Measurements from ENCODE around the gene RAPGEF4.
"Not testable (repeated sequence)": the region's sequence is repeated elsewhere in the genome, so short reads cannot be mapped to it uniquely, and the experiment has no call there.

The RAPGEF4 gene

GRCh38 chr2:172775319-172775718 lies 39.7 kb downstream of the RAPGEF4 start:
- DNase-seq: no peak

DNA sequence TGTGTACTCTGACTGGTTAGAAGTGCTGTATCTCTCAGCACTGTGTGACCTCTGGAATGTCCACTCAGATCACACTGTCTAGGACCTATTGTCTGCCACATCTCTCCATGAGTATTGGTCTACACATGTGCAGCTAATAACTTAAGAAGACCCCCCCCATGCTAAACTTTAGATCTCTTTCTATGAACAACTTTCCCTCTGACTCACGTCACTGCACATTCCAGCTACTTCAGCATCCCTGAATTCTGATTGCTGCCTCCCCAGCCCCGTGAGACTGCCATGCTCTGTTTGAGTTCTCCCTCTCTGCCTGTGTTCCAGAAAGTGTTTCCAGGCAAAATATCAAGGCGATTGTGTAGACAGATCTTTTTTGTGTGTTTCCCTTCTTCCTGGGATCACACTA lies 41.8 kb downstream of the RAPGEF4 start:
- DNase-seq: no peak

DNA sequence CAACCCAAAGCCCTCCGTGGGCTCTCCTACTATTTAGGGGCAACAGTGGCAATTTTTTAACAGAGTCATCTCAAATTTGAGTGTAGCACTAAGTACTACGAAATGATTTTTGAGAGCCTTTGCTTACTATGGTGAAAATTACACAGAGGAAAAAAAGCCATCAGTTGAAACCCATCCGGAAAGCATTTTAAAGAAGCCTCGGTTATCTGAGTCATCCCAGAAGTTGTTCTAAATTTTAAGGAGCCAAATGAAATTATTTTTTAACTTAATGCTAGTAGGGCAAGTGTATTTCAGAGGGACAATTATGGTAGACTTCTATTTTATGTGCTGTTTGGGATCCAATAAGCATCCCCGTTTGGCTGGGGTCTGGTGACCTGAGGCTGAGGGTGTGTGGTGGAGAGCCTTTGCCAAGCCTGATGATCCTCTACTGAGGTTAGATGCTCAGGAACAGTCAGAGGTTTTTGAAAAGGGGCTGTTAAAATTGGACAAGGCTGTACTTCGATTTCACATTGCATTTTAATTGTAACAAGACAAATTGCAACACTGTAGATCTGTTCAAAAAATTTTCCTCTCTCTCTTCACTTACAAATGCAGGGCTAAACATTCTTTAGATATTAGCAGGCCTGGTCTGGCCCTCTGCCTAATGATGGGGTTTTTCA lies 47.0 kb downstream of the RAPGEF4 start:
- no peak for DNase-seq

GRCh38 chr2:172783165-172783898 lies 47.7 kb downstream of the RAPGEF4 start:
- DNase-seq: no peak

DNA sequence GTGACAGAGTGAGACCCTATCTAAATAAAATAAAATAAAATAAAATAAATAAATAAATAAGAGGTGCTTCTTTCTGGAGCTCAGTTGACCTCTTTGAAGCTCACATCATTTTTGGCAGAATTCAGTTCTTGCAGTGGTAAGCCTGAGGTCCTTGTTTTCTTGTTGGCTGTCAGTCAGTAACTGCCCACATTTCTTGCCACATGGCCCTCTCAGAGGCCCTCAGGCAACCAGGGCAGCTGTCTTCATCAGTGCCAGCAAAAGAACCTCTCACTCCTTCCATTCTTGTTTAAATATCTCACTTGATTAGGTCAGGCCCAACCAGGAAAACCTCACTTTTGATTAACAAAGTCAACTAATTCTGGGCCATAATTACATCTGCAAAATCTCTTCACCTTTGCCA lies 53.2 kb downstream of the RAPGEF4 start:
- no peak for DNase-seq

- no peak for DNase-seq
These were observed 54.8 kb downstream of the RAPGEF4 start for GRCh38 chr2:172790404-172790803.

GRCh38 chr2:172791953-172792352 lies 56.3 kb downstream of the RAPGEF4 start:
- no peak for DNase-seq

DNA sequence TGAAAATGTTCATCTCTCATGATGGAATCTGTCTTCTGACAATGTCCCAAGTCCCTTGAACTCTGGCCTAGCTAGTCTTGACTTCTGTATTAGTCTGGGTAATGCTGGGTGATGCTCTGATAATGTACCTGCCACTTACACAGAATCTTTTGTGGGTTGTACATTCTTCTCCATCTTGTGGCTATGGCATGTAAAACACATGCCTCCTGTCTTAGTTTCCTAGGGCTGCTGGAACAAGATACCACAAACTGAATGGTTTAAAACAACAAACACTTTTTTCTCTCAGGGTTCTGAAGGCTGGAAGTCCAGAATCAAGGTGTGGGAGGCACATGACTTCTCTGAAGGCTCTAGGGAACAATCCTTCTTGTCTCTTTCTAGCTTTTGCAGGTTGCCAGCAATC lies 57.1 kb downstream of the RAPGEF4 start:
- DNase-seq: no peak

- not testable (repeated sequence) for DNase-seq
These were observed 67.7 kb downstream of the RAPGEF4 start for GRCh38 chr2:172803308-172803707.

- no peak for DNase-seq
These were observed 68.8 kb downstream of the RAPGEF4 start for GRCh38 chr2:172804423-172804822.

DNA sequence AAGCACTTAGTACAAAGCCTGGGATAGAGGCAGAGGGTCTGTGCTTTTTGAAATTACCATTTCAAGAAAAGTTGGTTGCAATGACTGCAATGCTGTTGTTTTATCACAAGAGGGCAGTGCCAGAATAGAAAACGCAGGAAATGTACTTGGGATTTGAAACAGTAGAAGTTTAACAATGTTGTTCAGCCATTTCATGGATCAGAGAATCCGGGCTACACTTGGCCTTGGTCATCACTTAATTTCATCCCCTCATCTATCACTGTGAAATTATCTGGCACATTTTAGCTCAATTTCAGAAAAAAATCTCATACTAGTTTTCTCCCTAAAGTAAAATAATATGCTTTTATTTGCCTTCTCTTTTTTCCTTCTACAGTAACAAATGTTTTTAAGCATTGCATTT lies 70.8 kb downstream of the RAPGEF4 start:
- DNase-seq: no peak

DNA sequence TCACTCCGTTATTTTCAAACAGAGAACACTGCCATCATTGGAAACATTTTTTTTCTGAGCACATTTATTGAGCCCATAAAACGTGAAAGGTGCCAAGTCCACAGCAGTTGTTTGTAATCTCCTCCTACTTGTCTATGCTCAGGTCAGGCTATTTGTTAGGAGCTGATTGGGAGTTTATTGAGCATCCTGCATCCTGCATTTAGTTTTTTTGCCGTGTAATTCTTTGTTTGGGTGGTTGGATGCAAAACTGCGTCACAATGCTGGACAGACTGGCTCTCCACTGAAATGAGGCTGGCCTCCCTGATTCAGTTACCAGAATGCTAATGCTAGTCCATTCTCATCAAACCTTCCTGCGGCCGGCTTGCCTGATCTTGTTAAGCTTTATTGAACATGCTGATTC lies 71.4 kb downstream of the RAPGEF4 start:
- no peak for DNase-seq

DNA sequence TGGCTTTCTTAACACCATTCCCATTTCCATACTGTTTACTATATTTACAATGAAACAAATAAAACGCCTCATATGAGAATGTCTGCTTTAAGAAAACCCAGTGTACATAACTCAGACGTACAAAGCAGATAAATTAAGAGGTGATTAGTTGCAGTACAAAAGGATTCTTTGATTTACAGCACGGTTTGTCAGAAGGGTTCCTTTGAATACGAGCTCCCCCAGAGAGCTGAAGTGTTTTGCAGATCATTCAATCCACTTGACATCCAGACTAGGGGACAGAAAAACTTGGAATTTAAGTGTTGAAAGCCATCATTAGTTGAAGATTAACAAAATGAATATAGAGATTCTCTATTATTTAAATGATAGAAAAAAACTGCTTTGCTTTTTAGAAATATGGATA lies 72.5 kb downstream of the RAPGEF4 start:
- no peak for DNase-seq

- no peak for DNase-seq
These were observed 75.4 kb downstream of the RAPGEF4 start for GRCh38 chr2:172811027-172811426.

- no peak for DNase-seq
These were observed 76.6 kb downstream of the RAPGEF4 start for GRCh38 chr2:172812158-172812744.

DNA sequence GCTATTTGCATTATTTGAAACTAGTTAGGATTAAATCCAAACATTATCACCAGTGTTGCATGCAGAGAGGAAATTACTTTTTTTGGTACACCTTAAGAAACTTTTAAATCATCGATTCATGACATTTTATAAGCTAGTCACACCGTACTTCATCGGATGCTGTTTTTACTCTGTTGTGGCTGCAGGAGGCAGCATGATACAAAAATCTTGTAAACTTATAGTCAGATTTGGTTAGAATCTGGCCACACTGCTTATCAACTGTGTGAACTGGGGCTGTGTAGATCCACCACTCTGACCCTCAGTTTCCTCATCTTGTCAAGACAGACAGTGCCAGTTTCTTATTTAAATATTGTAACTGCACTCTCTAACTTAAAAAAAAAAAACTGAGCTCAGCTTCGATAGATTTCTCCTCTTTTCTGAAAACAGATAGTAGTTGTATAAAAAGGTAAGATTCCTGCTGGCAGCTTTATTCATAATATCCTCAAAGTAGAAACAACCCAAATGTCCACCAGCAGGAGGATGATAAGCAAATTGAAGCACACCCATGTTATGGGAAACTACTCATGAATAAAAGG lies 77.8 kb downstream of the RAPGEF4 start:
- DNase-seq: no peak

DNA sequence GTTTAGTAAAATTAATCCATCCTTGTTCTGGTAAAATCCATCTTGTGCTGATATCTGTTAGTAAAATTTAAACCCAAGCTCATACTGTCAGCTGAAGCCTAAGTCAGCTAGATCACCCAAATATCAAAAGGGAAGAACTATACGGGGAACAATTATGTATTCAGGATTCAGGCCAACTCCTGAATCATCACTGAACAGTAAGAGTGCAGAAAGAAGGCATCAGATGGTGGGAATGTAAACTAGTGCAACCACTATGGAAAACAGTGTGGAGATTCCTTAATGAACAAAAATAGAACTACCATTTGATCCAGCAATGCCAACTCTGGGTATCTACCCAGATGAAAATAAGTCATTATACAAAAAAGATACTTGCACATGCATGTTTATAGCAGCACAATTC lies 81.8 kb downstream of the RAPGEF4 start:
- no peak for DNase-seq

- DNase-seq: no peak
These were observed 84.3 kb downstream of the RAPGEF4 start for GRCh38 chr2:172819943-172820342.

DNA sequence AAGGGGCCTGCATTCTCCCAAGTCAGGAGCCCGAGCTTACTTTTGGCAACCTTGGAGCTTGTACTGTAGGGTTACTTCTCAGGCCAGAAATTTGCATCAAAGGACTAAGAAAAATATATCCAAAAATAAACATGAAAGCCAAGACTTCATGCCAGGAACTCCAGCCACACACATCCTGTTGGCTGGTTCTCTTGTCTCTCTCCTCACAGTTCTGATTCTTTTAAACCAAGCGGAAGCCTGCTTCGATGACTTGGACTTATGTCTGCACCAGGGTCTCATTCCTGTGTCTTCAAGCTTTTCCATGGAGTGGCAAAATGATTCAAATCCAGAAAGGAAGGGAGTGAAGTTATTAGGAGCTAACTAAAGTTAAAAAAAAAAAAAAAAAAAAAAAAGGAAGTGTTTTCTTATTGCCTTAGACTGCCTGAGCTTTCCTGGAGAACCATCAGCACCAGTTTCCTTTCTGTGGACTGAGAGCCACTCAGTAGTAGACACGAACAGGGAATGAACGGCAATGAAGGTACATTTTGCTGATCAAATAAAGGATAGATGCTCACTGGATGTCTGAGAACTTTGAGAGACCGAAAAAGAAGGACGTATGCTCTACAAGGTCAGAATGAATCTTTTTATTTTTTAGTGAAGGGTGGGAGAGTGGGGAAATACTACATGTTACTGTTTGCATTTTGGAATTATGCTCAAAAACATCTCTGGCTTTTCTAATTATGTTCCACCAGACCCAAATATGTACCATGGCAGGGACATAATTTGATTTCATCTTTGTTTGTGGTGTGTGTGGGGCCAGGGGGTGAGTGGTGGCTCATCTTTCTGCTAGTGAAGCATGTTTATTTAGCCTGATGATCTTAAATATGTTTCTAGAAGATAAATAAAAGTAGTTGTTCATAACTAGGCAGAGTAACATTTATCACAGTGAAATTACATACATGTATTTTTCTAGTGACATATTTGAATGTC lies 86.0 kb downstream of the RAPGEF4 start:
- peak; percentile 27 for DNase-seq

GRCh38 chr2:172822585-172822984 lies 86.9 kb downstream of the RAPGEF4 start:
- no peak for DNase-seq

DNA sequence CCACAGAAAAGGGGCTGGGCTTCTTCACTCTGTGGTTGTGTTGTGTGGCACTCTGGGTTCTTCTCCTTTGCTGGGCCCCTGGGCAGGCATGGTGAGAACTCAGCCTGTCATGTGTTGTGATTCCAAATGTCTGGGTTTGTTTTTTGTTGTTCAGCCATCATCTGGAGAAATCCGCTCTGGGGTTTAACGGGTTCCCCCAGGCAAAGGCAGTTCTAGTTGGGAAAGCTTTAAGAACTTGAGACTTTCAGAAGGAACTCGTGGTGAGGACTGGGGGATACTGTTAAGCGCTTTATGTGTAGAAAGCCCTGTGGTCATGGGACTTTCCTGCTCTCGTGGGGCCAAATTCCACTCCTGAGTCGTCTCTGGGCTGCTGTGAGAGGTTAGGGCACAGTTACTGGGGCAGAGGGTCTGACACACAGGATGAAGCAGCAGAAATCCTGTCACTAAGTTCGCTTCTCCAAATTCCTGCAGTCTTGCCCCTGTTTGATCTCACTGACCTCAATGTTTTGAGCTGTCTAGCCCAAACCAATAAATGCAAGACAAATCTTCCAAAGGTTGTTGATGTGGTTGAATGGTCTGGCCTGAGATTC lies 87.7 kb downstream of the RAPGEF4 start:
- DNase-seq: peak; percentile 52

DNA sequence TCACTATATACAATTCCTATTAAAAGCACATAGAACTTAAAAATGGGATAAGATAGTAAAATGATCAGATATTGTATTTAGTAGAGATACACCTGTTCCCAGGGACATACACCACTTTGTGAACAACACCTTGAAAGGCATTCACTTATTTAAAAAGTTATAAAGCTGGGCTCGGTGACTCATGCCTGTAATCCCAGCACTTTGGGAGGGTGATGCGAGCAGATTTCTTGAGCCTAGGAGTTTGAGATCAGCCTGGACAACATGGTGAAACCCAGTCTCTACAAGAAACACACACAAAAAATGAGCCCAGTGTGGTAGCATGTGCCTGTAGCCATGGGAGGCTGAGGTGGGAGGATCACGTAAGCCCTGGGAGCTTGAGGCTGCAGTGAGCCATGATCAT lies 90.9 kb downstream of the RAPGEF4 start:
- no peak for DNase-seq
